Sigmoid colon (tissue), 4 donors: Measurements from ENCODE around the gene TRAPPC2.

Experiments
- CTCF ChIP-seq, 4 experiments: fragments of 450-650 bp in 3 of 4; fragments of 200-600 bp in 1 of 4; IDR thresholded peaks; one replicate each; pipeline ENCODE4 v1.5.1; 2016 to 2019; ENCODE audit warnings: antibody characterized with exemption in 4 of 4, mild to moderate bottlenecking in 3 of 4, moderate library complexity in 2 of 4
- POLR2AphosphoS5 ChIP-seq, 4 donors: sonication (generic); formaldehyde crosslinking; IDR thresholded peaks; one replicate each; pipeline ENCODE4 v1.6.1; 2017; ENCODE audit warnings: antibody characterized with exemption in 4 of 4

GRCh38 chrX:13711141-13711540 lies 23.3 kb downstream of the TRAPPC2 start:
- no peak for TF ChIP-seq CTCF (IDR thresholded peaks at IDR 0.05)
- TF ChIP-seq POLR2AphosphoS5 (IDR thresholded peaks at IDR 0.05), result no peak
